Activated CD4-positive, alpha-beta T cell treated with anti-CD3 and anti-CD28 coated beads, Interleukin-2, amount 50 U/mL, for 48 hours (primary cell): ENCODE measurements around the gene LYZL4.

Experiments used
- DNase-seq, 2 experiments: peaks; one replicate each; pipeline ENCODE4 v3.0.0-alpha.2; 2020

The LYZL4 gene

GRCh38 chr3:42369832-42370231, 40.6 kb downstream of the LYZL4 start:
- DNase-seq: no peak

- DNase-seq: no peak
Observed at GRCh38 chr3:42369304-42369703, 41.1 kb downstream of the LYZL4 start.

GRCh38 chr3:42368861-42369260, 41.5 kb downstream of the LYZL4 start:
- no peak for DNase-seq

GRCh38 chr3:42367903-42368302, 42.5 kb downstream of the LYZL4 start:
- DNase-seq: no peak

- no peak for DNase-seq
Observed at GRCh38 chr3:42366550-42366949, 43.9 kb downstream of the LYZL4 start.

- DNase-seq: no peak
Observed at GRCh38 chr3:42357335-42357734, 53.1 kb downstream of the LYZL4 start.

GRCh38 chr3:42355612-42356011, 54.8 kb downstream of the LYZL4 start:
- DNase-seq: no peak

- no peak for DNase-seq
Observed at GRCh38 chr3:42353631-42354030, 56.8 kb downstream of the LYZL4 start.

GRCh38 chr3:42351207-42351606, 59.2 kb downstream of the LYZL4 start:
- no peak for DNase-seq

- DNase-seq: no peak
Observed at GRCh38 chr3:42349765-42350594, 60.4 kb downstream of the LYZL4 start.

GRCh38 chr3:42347928-42348327, 62.5 kb downstream of the LYZL4 start:
- peak in 1 of 2 experiments; percentile 1 for DNase-seq
